SKM-1 treated with dmso at 0.1 percent for 144 hours (cell line): ENCODE data around the gene FOXP1.

Experiments used
- DNase-seq: peaks from one replicate; lab custom pipeline; 2025; ENCODE audit not compliant: unreplicated experiment; lab: John Stamatoyannopoulos, UW

Gene FOXP1

GRCh38 chr3:71316066-71316777 is 267.3 kb downstream of the FOXP1 start:
- no peak for DNase-seq

GRCh38 chr3:71315431-71315830 is 268.1 kb downstream of the FOXP1 start:
- DNase-seq, result no peak

- no peak for DNase-seq
These were observed 269.7 kb downstream of the FOXP1 start for GRCh38 chr3:71313844-71314243.

- no peak for DNase-seq
These were observed 271.1 kb downstream of the FOXP1 start for GRCh38 chr3:71312461-71312860.

- no peak for DNase-seq
These were observed 271.9 kb downstream of the FOXP1 start for GRCh38 chr3:71311661-71312046.

- no peak for DNase-seq
These were observed 272.4 kb downstream of the FOXP1 start for GRCh38 chr3:71310980-71311660.

GRCh38 chr3:71310359-71310979 is 273.1 kb downstream of the FOXP1 start:
- DNase-seq, result no peak

- DNase-seq, result no peak
These were observed 273.6 kb downstream of the FOXP1 start for GRCh38 chr3:71309886-71310285.

- no peak for DNase-seq
These were observed 274.2 kb downstream of the FOXP1 start for GRCh38 chr3:71309342-71309741.

- DNase-seq, result no peak
These were observed 274.7 kb downstream of the FOXP1 start for GRCh38 chr3:71308836-71309235.

- DNase-seq, result no peak
These were observed 275.4 kb downstream of the FOXP1 start for GRCh38 chr3:71307991-71308697.

GRCh38 chr3:71305231-71306206 is 278.0 kb downstream of the FOXP1 start:
- no peak for DNase-seq

- no peak for DNase-seq
These were observed 278.8 kb downstream of the FOXP1 start for GRCh38 chr3:71304684-71305083.

GRCh38 chr3:71304247-71304646 is 279.3 kb downstream of the FOXP1 start:
- DNase-seq, result no peak

GRCh38 chr3:71303627-71304200 is 279.8 kb downstream of the FOXP1 start:
- DNase-seq, result no peak

- no peak for DNase-seq
These were observed 280.9 kb downstream of the FOXP1 start for GRCh38 chr3:71302604-71303003.

- DNase-seq, result no peak
These were observed 282.6 kb downstream of the FOXP1 start for GRCh38 chr3:71300951-71301393.

- no peak for DNase-seq
These were observed 284.4 kb downstream of the FOXP1 start for GRCh38 chr3:71299160-71299559.

- no peak for DNase-seq
These were observed 288.6 kb downstream of the FOXP1 start for GRCh38 chr3:71294919-71295318.

GRCh38 chr3:71290301-71290700 is 293.2 kb downstream of the FOXP1 start:
- no peak for DNase-seq
